CD4-positive, alpha-beta T cell treated with Interleukin-2 at 100 ng/mL for 4 hours (primary cell): ENCODE results near the gene SEMA4G.
A peak's percentile ranks its signal among the peaks of the same experiment; 100 is the strongest.
"Not testable (repeated sequence)": the region's sequence is repeated elsewhere in the genome, so short reads cannot be mapped to it uniquely, and the experiment has no call there.

Source experiments
- DNase-seq: peaks from one replicate; pipeline ENCODE4 v3.0.0-alpha.2; 2020; ENCODE audit warnings: low spot score

The SEMA4G gene

DNA sequence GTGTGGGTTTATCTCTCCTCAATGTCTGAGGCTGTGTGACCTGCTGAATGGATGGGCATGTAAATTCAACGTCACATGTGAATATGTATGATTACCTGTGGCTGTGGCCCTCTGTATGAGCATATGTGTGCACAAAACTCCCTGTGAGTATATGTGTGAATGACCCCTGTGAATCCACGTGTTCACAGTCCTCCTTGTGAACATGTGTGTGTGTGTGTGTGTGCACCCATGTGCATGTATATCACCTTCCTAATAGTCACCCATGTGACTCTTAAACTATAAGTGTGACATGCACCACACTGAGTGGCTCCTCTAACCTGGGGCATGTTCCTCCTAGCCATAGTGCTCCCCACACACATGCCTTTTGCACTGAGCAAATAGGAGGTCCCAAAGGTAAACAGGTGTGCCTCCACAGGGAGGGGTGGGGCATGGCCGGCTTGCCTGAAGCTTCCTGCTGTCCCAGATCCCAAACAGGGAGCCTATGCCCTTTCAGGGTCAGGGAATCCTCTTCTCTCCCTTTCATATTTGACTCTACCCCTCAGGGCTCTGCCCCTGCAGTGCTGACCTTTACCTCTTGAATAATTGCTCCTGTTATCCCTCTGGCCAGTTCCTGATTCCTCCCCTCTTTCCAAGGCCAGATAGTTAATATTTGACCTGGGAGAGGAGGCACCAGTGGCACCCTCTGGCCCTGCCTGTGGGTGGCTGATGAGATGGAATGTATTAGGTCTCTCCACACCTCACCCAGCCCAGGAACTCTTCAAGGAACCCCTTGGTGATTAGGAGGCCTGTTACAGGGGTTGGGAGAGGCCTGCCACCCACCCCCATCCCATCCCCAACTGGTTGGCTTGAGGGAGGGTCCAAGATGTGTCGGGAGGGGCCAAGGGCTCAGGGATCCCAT, 1.9 kb downstream of the SEMA4G start:
- no peak for DNase-seq

DNA sequence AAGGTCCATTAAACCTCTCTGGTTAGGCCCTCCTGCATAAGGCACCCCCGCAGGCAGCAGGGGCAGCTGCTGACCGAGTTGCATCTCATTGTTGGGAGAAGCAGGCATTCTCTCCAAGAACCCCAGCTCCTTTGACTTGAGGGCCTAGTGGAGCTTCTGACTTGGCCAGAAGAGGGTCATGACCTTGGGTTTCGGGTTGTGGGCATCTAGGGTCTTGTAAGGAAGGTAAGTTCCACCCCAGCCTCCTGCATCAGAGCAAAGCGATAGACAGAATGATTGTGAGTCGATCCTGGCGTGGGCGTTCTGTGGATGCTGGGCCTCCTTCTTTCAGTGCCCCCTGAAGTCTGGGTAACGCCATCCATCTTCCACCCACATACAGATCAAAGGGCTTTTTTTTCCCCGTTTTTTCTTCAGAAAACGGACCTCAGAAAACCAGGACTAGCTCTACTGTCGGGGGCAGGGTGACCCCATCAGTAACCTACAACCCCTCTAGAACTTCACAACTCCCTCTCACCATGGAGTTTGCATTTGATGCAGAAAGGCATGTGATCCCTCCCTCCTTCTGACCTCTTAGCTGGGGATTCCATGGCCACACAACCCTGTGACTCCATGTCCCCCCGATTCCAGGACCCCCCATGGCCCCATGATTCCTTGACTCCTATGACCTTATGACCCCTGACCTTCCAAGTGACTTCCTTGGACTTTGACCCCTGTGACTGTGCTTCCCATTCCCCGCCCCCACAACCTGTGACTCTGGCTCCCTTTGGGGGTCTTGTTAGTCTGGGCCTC, 3.0 kb downstream of the SEMA4G start:
- DNase-seq = no peak

- DNase-seq = no peak
Observed at GRCh38 chr10:100972904-100973535, 3.7 kb downstream of the SEMA4G start.

GRCh38 chr10:100975397-100975796, 6.1 kb downstream of the SEMA4G start:
- DNase-seq = not testable (repeated sequence)

DNA sequence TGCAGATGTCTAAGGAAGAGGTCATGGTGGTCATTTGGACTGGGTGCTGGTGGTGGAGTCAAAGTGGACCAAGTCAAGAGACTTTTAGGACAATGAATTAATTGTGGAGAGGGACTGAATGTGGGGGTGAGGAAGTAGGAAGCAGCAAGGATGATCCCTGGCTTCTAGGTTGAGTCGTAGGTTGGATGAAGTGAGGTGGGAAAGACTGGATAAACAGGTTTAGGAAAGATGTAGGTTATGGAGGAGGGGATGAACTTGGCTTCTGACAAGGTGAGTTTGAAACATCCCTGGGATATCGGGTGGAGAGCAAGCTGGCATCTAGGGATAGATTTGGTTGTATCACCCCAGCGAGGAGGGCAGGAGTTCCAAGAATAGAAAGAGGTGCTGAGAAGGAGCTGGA, 7.6 kb downstream of the SEMA4G start:
- no peak for DNase-seq

DNA sequence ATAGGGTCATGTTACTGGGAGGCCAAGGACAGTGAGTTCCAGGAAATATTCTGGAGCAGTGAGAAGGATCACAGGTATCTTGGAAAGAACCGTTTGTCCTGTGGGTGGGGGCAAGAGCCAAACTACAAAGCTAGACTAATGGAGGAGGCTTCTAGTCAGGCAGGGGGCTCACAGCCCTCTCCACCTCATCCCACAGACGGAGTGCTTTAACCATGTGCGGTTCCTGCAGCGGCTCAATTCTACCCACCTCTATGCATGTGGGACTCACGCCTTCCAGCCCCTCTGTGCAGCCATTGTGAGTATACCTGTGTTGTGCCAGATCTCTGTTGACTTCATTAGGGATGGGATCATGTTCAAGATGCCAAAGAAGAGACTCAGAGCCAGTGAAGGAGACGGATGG, 8.1 kb downstream of the SEMA4G start:
- DNase-seq = no peak

DNA sequence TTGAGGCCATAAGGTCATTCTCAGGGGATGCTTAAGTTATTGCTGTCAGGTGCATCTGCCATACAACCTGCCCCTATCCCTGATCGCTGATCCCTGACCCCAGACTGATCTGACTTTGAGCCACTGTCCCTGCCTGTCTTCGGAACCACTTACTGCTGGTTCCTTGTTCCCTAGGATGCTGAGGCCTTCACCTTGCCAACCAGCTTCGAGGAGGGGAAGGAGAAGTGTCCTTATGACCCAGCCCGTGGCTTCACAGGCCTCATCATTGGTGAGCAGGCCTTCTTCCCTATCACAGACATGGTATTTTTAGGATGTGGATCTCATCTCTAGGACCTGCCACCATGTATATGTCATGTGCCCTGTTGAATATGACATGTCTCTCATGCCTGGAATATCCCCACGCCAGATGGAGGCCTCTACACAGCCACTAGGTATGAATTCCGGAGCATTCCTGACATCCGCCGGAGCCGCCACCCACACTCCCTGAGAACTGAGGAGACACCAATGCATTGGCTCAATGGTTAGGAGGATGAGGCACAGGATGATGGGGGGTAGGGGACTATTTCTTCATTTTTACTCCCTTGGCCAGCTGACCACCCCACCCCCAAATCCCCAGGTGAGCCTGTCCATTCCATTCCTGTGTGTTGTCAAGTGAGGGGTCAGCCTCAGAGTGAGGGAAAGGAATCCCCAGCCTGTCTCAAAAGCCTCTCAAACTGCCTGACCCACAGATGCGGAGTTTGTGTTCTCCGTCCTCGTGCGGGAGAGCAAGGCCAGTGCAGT, 9.0 kb downstream of the SEMA4G start:
- no peak for DNase-seq

- no peak for DNase-seq
Observed at GRCh38 chr10:100978901-100979195, 9.5 kb downstream of the SEMA4G start.

DNA sequence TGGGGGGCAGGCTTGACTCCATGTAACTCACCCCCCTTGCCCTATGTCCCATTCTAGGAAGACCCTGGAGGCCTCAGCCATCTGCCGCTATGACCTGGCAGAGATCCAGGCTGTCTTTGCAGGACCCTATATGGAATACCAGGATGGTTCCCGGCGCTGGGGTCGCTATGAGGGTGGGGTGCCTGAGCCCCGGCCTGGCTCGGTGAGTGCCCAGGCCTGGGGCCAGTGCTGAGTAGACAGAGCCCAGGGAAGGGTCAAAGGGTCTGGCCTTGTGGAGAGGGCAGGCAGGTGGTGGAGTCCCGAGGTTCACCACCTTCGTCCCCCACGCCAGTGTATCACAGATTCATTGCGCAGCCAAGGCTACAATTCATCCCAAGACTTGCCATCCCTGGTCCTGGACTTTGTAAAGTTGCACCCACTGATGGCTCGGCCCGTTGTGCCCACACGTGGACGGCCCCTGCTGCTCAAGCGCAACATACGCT, 10.5 kb downstream of the SEMA4G start:
- no peak for DNase-seq

DNA sequence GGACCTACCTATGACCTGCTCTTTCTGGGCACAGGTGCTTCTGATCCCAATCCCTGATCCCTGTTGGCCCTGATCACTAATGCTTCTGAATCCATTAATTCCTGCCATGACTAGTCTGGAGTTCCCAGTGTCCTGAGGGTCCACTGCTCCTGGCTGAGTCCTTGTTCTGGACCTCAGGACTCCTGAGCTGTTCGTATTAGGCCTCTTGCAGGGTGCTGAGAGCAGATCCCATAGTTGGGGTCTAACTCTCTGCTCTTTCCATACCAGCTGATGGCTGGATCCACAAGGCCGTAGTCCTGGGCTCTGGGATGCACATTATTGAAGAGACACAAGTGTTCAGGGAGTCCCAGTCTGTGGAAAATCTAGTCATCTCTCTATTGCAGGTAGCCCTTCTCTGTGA, 11.0 kb downstream of the SEMA4G start:
- no peak for DNase-seq

DNA sequence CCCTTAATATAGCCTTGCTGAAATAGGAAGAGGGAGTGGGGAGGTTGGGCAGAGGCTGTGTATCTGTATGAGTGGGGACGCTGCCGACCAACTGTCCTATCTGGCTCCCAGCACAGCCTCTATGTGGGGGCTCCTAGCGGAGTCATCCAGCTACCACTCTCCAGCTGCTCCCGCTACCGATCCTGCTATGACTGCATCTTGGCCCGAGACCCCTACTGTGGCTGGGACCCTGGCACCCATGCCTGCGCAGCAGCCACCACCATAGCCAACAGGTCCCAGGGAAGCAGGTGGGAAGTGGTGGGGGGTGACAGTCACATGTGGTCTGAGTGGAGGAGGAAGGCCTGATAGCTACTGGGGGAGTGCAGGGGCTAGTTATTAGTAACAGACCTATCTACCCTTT, 11.4 kb downstream of the SEMA4G start:
- no peak for DNase-seq

DNA sequence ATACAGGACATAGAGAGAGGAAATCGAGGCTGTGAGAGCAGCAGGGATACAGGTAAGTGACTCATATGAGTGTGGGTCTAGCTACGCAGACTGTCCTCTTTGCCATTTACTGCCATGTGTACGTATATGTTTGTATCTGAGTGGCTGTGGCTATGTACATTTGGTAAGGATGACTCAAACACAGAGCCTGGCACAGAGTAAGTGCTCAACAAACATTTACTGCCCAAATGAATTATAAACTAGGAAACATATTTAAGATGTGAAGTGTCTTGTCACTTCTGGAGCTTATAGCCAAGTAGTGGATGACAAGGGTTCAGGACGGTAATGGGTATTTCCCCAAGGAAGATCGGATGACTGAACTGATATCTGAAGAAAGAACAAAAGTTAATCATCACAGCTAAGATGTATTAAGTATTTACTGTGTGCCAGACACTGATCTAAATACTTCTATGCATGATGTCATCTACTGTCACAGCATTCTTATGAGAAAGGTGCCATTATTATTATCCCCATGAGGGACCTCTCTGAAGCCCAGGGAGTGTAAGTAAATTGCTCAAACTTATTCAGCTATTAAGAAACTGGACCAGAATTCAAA, 12.0 kb downstream of the SEMA4G start:
- no peak for DNase-seq

- no peak for DNase-seq
Observed at GRCh38 chr10:100982916-100983830, 13.9 kb downstream of the SEMA4G start.

- DNase-seq = no peak
Observed at GRCh38 chr10:100983868-100984671, 14.8 kb downstream of the SEMA4G start.

- no peak for DNase-seq
Observed at GRCh38 chr10:100984672-100985177, 15.4 kb downstream of the SEMA4G start.

- DNase-seq = no peak
Observed at GRCh38 chr10:100985336-100985735, 16.0 kb downstream of the SEMA4G start.

GRCh38 chr10:100986623-100986951, 17.3 kb downstream of the SEMA4G start:
- DNase-seq = no peak

GRCh38 chr10:100986952-100987684, 17.8 kb downstream of the SEMA4G start, which contains the start of the genes MRPL43 and TWNK:
Gene MRPL43, minus strand, starts transcription at chr10:100987497. Its CDS starts 54 bp downstream, at chr10:100987443.
Gene TWNK, plus strand, starts transcription at chr10:100987543. Its CDS starts 668 bp downstream, at chr10:100988211.
- DNase-seq = peak; percentile 85

GRCh38 chr10:100987685-100988049, 18.4 kb downstream of the SEMA4G start:
- no peak for DNase-seq
